ENCODE measurements around the gene IGLL1. TPM values are rescaled to one million over a fixed set of nuclear protein-coding genes. Genes with fewer than 3 reads are reported as not detected.
"Not testable (repeated sequence)": the region's sequence is repeated elsewhere in the genome, so short reads cannot be mapped to it uniquely, and the experiment has no call there.

Gene IGLL1
- polyA plus RNA-seq, 3 donors, result 0.28 to 1.9 (median 0.88) TPM

GRCh38 chr22:23569291-23569690 lies 10.8 kb downstream of the IGLL1 start:
- no peak for DNase-seq (ENCODE audit: extremely low read depth in 1 of 11, low read depth in 9 of 11, low spot score in 4 of 11)

GRCh38 chr22:23566705-23567475 lies 13.2 kb downstream of the IGLL1 start:
- no peak for DNase-seq (ENCODE audit: extremely low read depth in 1 of 11, low read depth in 9 of 11, low spot score in 4 of 11)

GRCh38 chr22:23565915-23566704 lies 14.0 kb downstream of the IGLL1 start:
- DNase-seq (ENCODE audit: extremely low read depth in 1 of 11, low read depth in 9 of 11, low spot score in 4 of 11), result peak in 8 of 11 donors; percentile 34 to 71 (median 56)

GRCh38 chr22:23565305-23565914 lies 14.7 kb downstream of the IGLL1 start:
- DNase-seq (ENCODE audit: extremely low read depth in 1 of 11, low read depth in 9 of 11, low spot score in 4 of 11), result no peak

GRCh38 chr22:23564276-23564675 lies 15.8 kb downstream of the IGLL1 start:
- DNase-seq (ENCODE audit: extremely low read depth in 1 of 11, low read depth in 9 of 11, low spot score in 4 of 11), result no peak

- no peak for DNase-seq (ENCODE audit: extremely low read depth in 1 of 11, low read depth in 9 of 11, low spot score in 4 of 11)
Observed at GRCh38 chr22:23563111-23563510, 17.0 kb downstream of the IGLL1 start.

GRCh38 chr22:23562186-23562585 lies 17.9 kb downstream of the IGLL1 start:
- DNase-seq (ENCODE audit: extremely low read depth in 1 of 11, low read depth in 9 of 11, low spot score in 4 of 11), result no peak

GRCh38 chr22:23561025-23561510 lies 19.0 kb downstream of the IGLL1 start:
- not testable (repeated sequence) for DNase-seq (ENCODE audit: extremely low read depth in 1 of 11, low read depth in 9 of 11, low spot score in 4 of 11)

- DNase-seq (ENCODE audit: extremely low read depth in 1 of 11, low read depth in 9 of 11, low spot score in 4 of 11), result not testable (repeated sequence)
Observed at GRCh38 chr22:23560215-23560614, 19.9 kb downstream of the IGLL1 start.

- DNase-seq (ENCODE audit: extremely low read depth in 1 of 11, low read depth in 9 of 11, low spot score in 4 of 11), result no peak
Observed at GRCh38 chr22:23557467-23557866, 22.6 kb downstream of the IGLL1 start.

GRCh38 chr22:23557036-23557435 lies 23.1 kb downstream of the IGLL1 start:
- no peak for DNase-seq (ENCODE audit: extremely low read depth in 1 of 11, low read depth in 9 of 11, low spot score in 4 of 11)

- no peak for DNase-seq (ENCODE audit: extremely low read depth in 1 of 11, low read depth in 9 of 11, low spot score in 4 of 11)
Observed at GRCh38 chr22:23556026-23556620, 24.0 kb downstream of the IGLL1 start.

- no peak for DNase-seq (ENCODE audit: extremely low read depth in 1 of 11, low read depth in 9 of 11, low spot score in 4 of 11)
Observed at GRCh38 chr22:23555118-23555517, 25.0 kb downstream of the IGLL1 start.

- no peak for DNase-seq (ENCODE audit: extremely low read depth in 1 of 11, low read depth in 9 of 11, low spot score in 4 of 11)
Observed at GRCh38 chr22:23553924-23554870, 25.9 kb downstream of the IGLL1 start.

GRCh38 chr22:23553438-23553837 lies 26.7 kb downstream of the IGLL1 start:
- DNase-seq (ENCODE audit: extremely low read depth in 1 of 11, low read depth in 9 of 11, low spot score in 4 of 11), result no peak

- no peak for DNase-seq (ENCODE audit: extremely low read depth in 1 of 11, low read depth in 9 of 11, low spot score in 4 of 11)
Observed at GRCh38 chr22:23552573-23552972, 27.5 kb downstream of the IGLL1 start.

GRCh38 chr22:23551385-23551784 lies 28.7 kb downstream of the IGLL1 start:
- no peak for DNase-seq (ENCODE audit: extremely low read depth in 1 of 11, low read depth in 9 of 11, low spot score in 4 of 11)

GRCh38 chr22:23550049-23550650 lies 29.9 kb downstream of the IGLL1 start:
- DNase-seq (ENCODE audit: extremely low read depth in 1 of 11, low read depth in 9 of 11, low spot score in 4 of 11), result no peak

Measured in renal cortex interstitium (tissue), 11 donors.